A549 treated with CpdA at 1 μM for 4 hours (cell line): ENCODE data around the gene NDUFA1. TPM values are rescaled to one million over a fixed set of nuclear protein-coding genes. Genes with fewer than 3 reads are reported as not detected.

Source experiments
- total RNA-seq: library from RNA; stranded (reverse); fragments of 200-300 nt; extraction: Qiagen RNA extraction; gene quantifications from 5 replicates; pipeline ENCODE4 v1.2.3, GENCODE V29; 2022; ENCODE audit warnings: low read depth

NDUFA1 gene
- total RNA-seq = 234 to 331 TPM (median 271 TPM) in 5 replicates

GRCh38 chrX:119871599-119872395 lies at the start of gene NDUFA1, which contains the start of gene RNF113A:
Gene NDUFA1, plus strand, starts transcription at chrX:119871832. Its CDS starts 80 bp downstream, at chrX:119871912.
Gene RNF113A, minus strand, starts transcription at chrX:119871733. Its CDS starts 120 bp downstream, at chrX:119871613.

GRCh38 chrX:119852382-119853353 lies 19.0 kb upstream of the NDUFA1 start, which contains the start of gene UPF3B:
Gene UPF3B, minus strand, starts transcription at chrX:119852963. Its CDS starts 35 bp downstream, at chrX:119852928.

DNA sequence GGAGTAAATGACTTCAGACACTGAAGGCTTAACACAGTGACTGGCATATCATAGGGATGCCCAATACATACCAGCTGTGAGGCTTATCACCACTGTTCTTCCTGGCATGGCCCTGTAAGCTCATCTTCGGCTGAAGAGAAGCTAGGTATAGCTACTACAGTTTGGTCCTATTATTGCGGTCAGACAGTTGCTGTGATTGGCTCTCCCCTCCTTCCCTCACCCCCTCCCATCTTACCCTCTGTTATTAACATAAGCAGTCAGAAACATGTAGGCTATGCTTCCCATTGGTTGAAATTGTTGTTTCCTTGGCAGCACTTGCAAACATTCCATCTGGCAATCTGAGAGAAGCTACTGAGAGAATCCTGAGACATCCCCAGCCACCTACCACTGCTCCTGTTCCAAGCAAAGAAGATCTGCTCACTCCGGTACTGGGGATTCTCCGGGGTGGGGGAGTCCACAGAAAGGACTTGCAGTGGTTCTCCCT lies 24.3 kb downstream of the NDUFA1 start, which contains the start of gene AKAP14:
TSS of gene AKAP14 (plus strand) at position 51 of the 484 bp plus-strand sequence. CDS start 7,331 bp downstream, outside the sequence.

Other genes starting within 250 kb of the NDUFA1 start
- gene SEPTIN6, start 178.7 kb upstream of the NDUFA1 start, total RNA-seq = 10.3 to 11.4 TPM (median 10.5 TPM) in 5 replicates
- gene SOWAHD, start 113.2 kb upstream of the NDUFA1 start, total RNA-seq = 0.09 to 0.14 TPM (median 0.13 TPM) in 4 of 5 replicates, not detected in the other
- 3,557 to 4,920 TPM (median 3,675 TPM) in 5 replicates for gene RPL39, start 80.2 kb upstream of the NDUFA1 start, total RNA-seq
- gene UPF3B, start 18.9 kb upstream of the NDUFA1 start, total RNA-seq = 19.2 to 29.1 TPM (median 21.3 TPM) in 5 replicates
- gene RNF113A, start 99 bp upstream of the NDUFA1 start, total RNA-seq = 28.5 to 33.0 TPM (median 29.6 TPM) in 5 replicates
- gene AKAP14, start 24.1 kb downstream of the NDUFA1 start, total RNA-seq = not detected in 5 replicates
- gene NKAP, start 71.9 kb downstream of the NDUFA1 start, total RNA-seq = 7.3 to 8.6 TPM (median 8.4 TPM) in 5 replicates
- not detected in 5 replicates for gene RHOXF2B, start 205.9 kb downstream of the NDUFA1 start, total RNA-seq
- not detected in 5 replicates for gene RHOXF1, start 244.1 kb downstream of the NDUFA1 start, total RNA-seq